Transverse colon (tissue), 3 donors: ENCODE data around the gene MYG1.

ENCODE experiments used
- EP300 ChIP-seq: sonication (generic); formaldehyde crosslinking; IDR thresholded peaks from one replicate; pipeline ENCODE4 v1.6.1; 2017; ENCODE audit warnings: antibody characterized with exemption, low read depth
- POLR2A ChIP-seq: fragments of 450-650 bp; IDR thresholded peaks from one replicate; pipeline ENCODE4 v1.6.1; 2016; ENCODE audit warnings: antibody characterized with exemption, mild to moderate bottlenecking, moderate library complexity
- TF ChIP-seq, protein P1 (sequence below), 5 experiments: fragments of 200-600 bp in 3 of 5; fragments of 450-650 bp in 2 of 5; sonication (generic) in 3 of 5; IDR thresholded peaks; 1 replicate in 2 of 5; 2 replicates in 3 of 5; pipeline ENCODE4 v1.5.1; 2016 to 2017; ENCODE audit warnings: antibody characterized with exemption in 5 of 5, inconsistent platforms in 3 of 5, mild to moderate bottlenecking in 2 of 5, moderate library complexity in 1 of 5

DNA sequence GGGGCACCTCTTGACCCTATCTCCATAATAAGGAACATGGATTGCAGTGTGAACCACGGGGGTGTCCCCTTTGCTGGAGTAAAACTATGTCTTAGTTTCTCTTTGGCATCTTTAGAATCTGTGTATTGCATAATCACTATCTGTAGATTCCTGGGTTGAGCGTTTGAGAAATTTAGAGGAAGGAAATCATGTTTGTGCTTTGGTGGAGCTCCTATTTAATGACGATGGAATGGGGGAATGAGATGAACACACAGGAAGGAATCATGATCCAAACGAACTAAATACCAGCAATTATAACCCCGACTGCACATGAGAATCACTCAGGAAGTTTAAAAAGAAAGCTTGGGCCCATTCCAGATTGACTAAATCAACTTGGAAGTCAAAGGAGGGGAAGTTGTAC lies 1.3 kb upstream of the MYG1 start:
- TF ChIP-seq, protein P1, sequence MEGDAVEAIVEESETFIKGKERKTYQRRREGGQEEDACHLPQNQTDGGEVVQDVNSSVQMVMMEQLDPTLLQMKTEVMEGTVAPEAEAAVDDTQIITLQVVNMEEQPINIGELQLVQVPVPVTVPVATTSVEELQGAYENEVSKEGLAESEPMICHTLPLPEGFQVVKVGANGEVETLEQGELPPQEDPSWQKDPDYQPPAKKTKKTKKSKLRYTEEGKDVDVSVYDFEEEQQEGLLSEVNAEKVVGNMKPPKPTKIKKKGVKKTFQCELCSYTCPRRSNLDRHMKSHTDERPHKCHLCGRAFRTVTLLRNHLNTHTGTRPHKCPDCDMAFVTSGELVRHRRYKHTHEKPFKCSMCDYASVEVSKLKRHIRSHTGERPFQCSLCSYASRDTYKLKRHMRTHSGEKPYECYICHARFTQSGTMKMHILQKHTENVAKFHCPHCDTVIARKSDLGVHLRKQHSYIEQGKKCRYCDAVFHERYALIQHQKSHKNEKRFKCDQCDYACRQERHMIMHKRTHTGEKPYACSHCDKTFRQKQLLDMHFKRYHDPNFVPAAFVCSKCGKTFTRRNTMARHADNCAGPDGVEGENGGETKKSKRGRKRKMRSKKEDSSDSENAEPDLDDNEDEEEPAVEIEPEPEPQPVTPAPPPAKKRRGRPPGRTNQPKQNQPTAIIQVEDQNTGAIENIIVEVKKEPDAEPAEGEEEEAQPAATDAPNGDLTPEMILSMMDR (IDR thresholded peaks at IDR 0.05) = no peak
- TF ChIP-seq EP300 (no peak), POLR2A (no peak)
